H1 (cell line): ENCODE data around the gene CFAP298. TPM values are rescaled to one million over a fixed set of nuclear protein-coding genes. Genes with fewer than 3 reads are reported as not detected.
A peak's percentile ranks its signal among the peaks of the same experiment; 100 is the strongest.

Experiments
- CTCF ChIA-PET: fragments of 300-600 bp; sonication (Branson Sonifier 250); formaldehyde crosslinking; loops from one replicate; lab custom pipeline; 2021; ENCODE audit not compliant: partially characterized antibody; lab: Charles Lee
- POLR2A ChIA-PET: fragments of 300-600 bp; sonication (Branson Sonifier 250); formaldehyde crosslinking; loops from one replicate; lab custom pipeline; 2021; ENCODE audit warnings: inconsistent platforms; ENCODE audit not compliant: partially characterized antibody; lab: Charles Lee
- DNase-seq, 2 experiments: peaks; one replicate each; pipeline versions ENCODE4 v3.0.0 to v3.0.0-alpha.2; 2010 to 2022; ENCODE audit warnings: low spot score in 2 of 2, low read depth in 1 of 2, mixed read lengths in 1 of 2
- FAIRE-seq: peaks from 2 replicates; lab custom pipeline; 2011; peaks lifted over from hg19 to GRCh38; lab: Jason Lieb, UNC
- H2AFZ ChIP-seq: 2 replicates; pipeline ENCODE4 v1.8.1; 2012; ENCODE audit warnings: low read length, inconsistent platforms
- H2AK5ac ChIP-seq: 2 replicates; pipeline ENCODE4 v1.6.1; 2013; ENCODE audit warnings: low read depth, low read length
- H2BK120ac ChIP-seq: replicated peaks from 2 replicates; pipeline ENCODE3; 2013; ENCODE audit warnings: low read depth, low read length, inconsistent platforms
- H2BK12ac ChIP-seq: 2 replicates; pipeline ENCODE4 v1.6.1; 2013; ENCODE audit warnings: low read depth, low read length
- H2BK15ac ChIP-seq: 2 replicates; pipeline ENCODE4 v1.6.1; 2013; ENCODE audit warnings: low read length
- H2BK20ac ChIP-seq: 2 replicates; pipeline ENCODE4 v1.6.1; 2013; ENCODE audit warnings: low read length
- H2BK5ac ChIP-seq: 2 replicates; pipeline ENCODE4 v1.6.1; 2013; ENCODE audit warnings: low read depth, low read length
- H3K14ac ChIP-seq: 2 replicates; pipeline ENCODE4 v1.6.1; 2013; ENCODE audit warnings: inconsistent platforms; ENCODE audit not compliant: insufficient read length
- H3K18ac ChIP-seq: 2 replicates; pipeline ENCODE4 v1.6.1; 2013; ENCODE audit warnings: low read length; ENCODE audit errors: extremely low read depth
- H3K23ac ChIP-seq: 2 replicates; pipeline ENCODE4 v1.6.1; 2013; ENCODE audit warnings: inconsistent platforms; ENCODE audit not compliant: insufficient read length
- H3K23me2 ChIP-seq: 2 replicates; pipeline ENCODE4 v1.6.1; 2013; ENCODE audit warnings: low read depth, low read length
- H3K27ac ChIP-seq: 2 replicates; pipeline ENCODE4 v1.6.1; 2011; ENCODE audit warnings: low read depth, low read length, inconsistent platforms
- H3K27me3 ChIP-seq, 4 experiments: replicated peaks in 1 of 4; 1 replicate in 1 of 4; 2 replicates in 3 of 4; pipeline versions ENCODE4 v1.6.1 to v1.8.1; 2011 to 2013; ENCODE audit warnings: low read length in 3 of 4, mild to moderate bottlenecking in 3 of 4, inconsistent platforms in 2 of 4, mixed read lengths in 2 of 4, moderate library complexity in 1 of 4; ENCODE audit not compliant: control insufficient read depth in 3 of 4, insufficient read depth in 3 of 4; ENCODE audit errors: extremely low read depth in 1 of 4
- H3K36me3 ChIP-seq, 4 experiments: 2 replicates each; pipeline versions ENCODE4 v1.6.1 to v1.8.1; 2011 to 2013; ENCODE audit warnings: mild to moderate bottlenecking in 4 of 4, low read length in 3 of 4, moderate library complexity in 2 of 4, control low read depth in 1 of 4, inconsistent platforms in 1 of 4; ENCODE audit not compliant: insufficient read depth in 4 of 4, control insufficient read depth in 2 of 4
- H3K4ac ChIP-seq: replicated peaks from 2 replicates; pipeline ENCODE3; 2013; ENCODE audit warnings: low read length, low read depth, mixed read lengths, inconsistent platforms; ENCODE audit not compliant: insufficient read length
- H3K4me1 ChIP-seq, 4 experiments: replicated peaks in 1 of 4; 1 replicate in 1 of 4; 2 replicates in 3 of 4; pipeline versions ENCODE4 v1.6.1 to v1.8.1; 2011 to 2013; ENCODE audit warnings: low read length in 3 of 4, inconsistent platforms in 2 of 4, mixed read lengths in 1 of 4; ENCODE audit not compliant: insufficient read depth in 4 of 4, control insufficient read depth in 3 of 4
- H3K4me2 ChIP-seq, 2 experiments: 2 replicates each; pipeline versions ENCODE4 v1.6.1 to v1.8.1; 2011 to 2013; ENCODE audit warnings: low read depth in 2 of 2, low read length in 2 of 2, control low read depth in 1 of 2, inconsistent platforms in 1 of 2, mild to moderate bottlenecking in 1 of 2; ENCODE audit not compliant: insufficient read depth in 1 of 2
- H3K4me3 ChIP-seq, 4 experiments: fragments of 200-600, 300-600 bp in 1 of 4; sonication (generic), shearing (Covaris generic), sonication (Bioruptor Twin) in 1 of 4; 2 replicates each; pipeline versions ENCODE4 v1.5.1 to v1.8.1; 2011 to 2016; ENCODE audit warnings: low read length in 4 of 4, low read depth in 3 of 4, control low read depth in 2 of 4, inconsistent platforms in 2 of 4, mild to moderate bottlenecking in 2 of 4, mixed read lengths in 1 of 4, moderate library complexity in 1 of 4; ENCODE audit not compliant: insufficient read depth in 2 of 4; ENCODE audit errors: extremely low read depth in 1 of 4
- H3K56ac ChIP-seq: replicated peaks from 2 replicates; pipeline ENCODE3; 2013; ENCODE audit warnings: low read depth, mild to moderate bottlenecking, mixed read lengths, low read length, inconsistent platforms; ENCODE audit not compliant: insufficient read length
- H3K79me1 ChIP-seq: 2 replicates; pipeline ENCODE4 v1.6.1; 2013; ENCODE audit warnings: low read depth, low read length, control low read depth
- H3K79me2 ChIP-seq, 2 experiments: 2 replicates each; pipeline versions ENCODE4 v1.6.1 to v1.8.1; 2012 to 2013; ENCODE audit warnings: low read length in 2 of 2, mild to moderate bottlenecking in 2 of 2, inconsistent platforms in 1 of 2; ENCODE audit not compliant: insufficient read depth in 2 of 2, control insufficient read depth in 1 of 2
- H3K9ac ChIP-seq, 4 experiments: replicated peaks in 1 of 4; 1 replicate in 1 of 4; 2 replicates in 3 of 4; pipeline versions ENCODE4 v1.6.1 to v1.8.1; 2011 to 2013; ENCODE audit warnings: low read depth in 3 of 4, low read length in 3 of 4, control low read depth in 2 of 4, mild to moderate bottlenecking in 2 of 4, moderate library complexity in 2 of 4, inconsistent platforms in 1 of 4; ENCODE audit errors: extremely low read depth in 1 of 4
- H3K9me3 ChIP-seq, 2 experiments: 2 replicates each; pipeline versions ENCODE4 v1.6.1 to v1.8.1; 2012 to 2013; ENCODE audit warnings: mild to moderate bottlenecking in 2 of 2, moderate library complexity in 2 of 2, control low read depth in 1 of 2, inconsistent platforms in 1 of 2, low read depth in 1 of 2, low read length in 1 of 2, mixed read lengths in 1 of 2; ENCODE audit not compliant: insufficient read depth in 2 of 2
- H4K20me1 ChIP-seq, 2 experiments: replicated peaks in 1 of 2; 2 replicates each; pipeline versions ENCODE3 to v1.8.1; 2011 to 2013; ENCODE audit warnings: inconsistent platforms in 2 of 2, low read length in 2 of 2, mild to moderate bottlenecking in 1 of 2; ENCODE audit not compliant: insufficient read depth in 2 of 2, control insufficient read depth in 1 of 2
- H4K5ac ChIP-seq: 2 replicates; pipeline ENCODE4 v1.6.1; 2013; ENCODE audit warnings: low read length, low read depth, mixed read lengths, inconsistent platforms; ENCODE audit not compliant: insufficient read length
- H4K8ac ChIP-seq: 2 replicates; pipeline ENCODE4 v1.8.0; 2013; ENCODE audit warnings: mild to moderate bottlenecking, moderate library complexity, low read length, inconsistent platforms; ENCODE audit not compliant: insufficient read depth; ENCODE audit errors: extremely low read depth
- H4K91ac ChIP-seq: replicated peaks from 2 replicates; pipeline ENCODE3; 2013; ENCODE audit warnings: low read length, mixed read lengths, inconsistent platforms; ENCODE audit not compliant: insufficient read length
- ATF2 ChIP-seq: IDR thresholded peaks from 2 replicates; pipeline ENCODE4 v1.6.1; 2012; ENCODE audit warnings: low read length, inconsistent platforms
- EGR1 ChIP-seq: IDR thresholded peaks from 2 replicates; pipeline ENCODE4 v1.6.1; 2011; ENCODE audit warnings: low read depth, low read length, borderline replicate concordance
- KDM1A ChIP-seq: fragments of 200-600, 300-600 bp; sonication (generic); IDR thresholded peaks from 2 replicates; pipeline ENCODE4 v1.7.1; 2016; ENCODE audit warnings: mild to moderate bottlenecking, low read length, borderline replicate concordance
- KDM5A ChIP-seq: fragments of 200-600 bp; IDR thresholded peaks from 2 replicates; pipeline ENCODE4 v1.7.1; 2012; ENCODE audit warnings: mild to moderate bottlenecking, low read length, inconsistent platforms, mixed read lengths
- RFX5 ChIP-seq: IDR thresholded peaks from 2 replicates; pipeline ENCODE4 v1.6.1; 2011; ENCODE audit warnings: low read depth, low read length, improper control_type of control experiment, borderline replicate concordance
- SAP30 ChIP-seq: fragments of 300-600 bp; sonication (generic); IDR thresholded peaks from 2 replicates; pipeline ENCODE4 v1.7.1; 2012; ENCODE audit warnings: low read length, moderate library complexity, mild to moderate bottlenecking, inconsistent platforms; ENCODE audit not compliant: insufficient read depth, insufficient replicate concordance
- SIX5 ChIP-seq: IDR thresholded peaks from 2 replicates; pipeline ENCODE4 v1.6.1; 2011; ENCODE audit warnings: mild to moderate bottlenecking, low read depth, low read length
- TEAD4 ChIP-seq: IDR thresholded peaks from 2 replicates; pipeline ENCODE4 v1.6.1; 2012; ENCODE audit warnings: low read depth, low read length, inconsistent platforms, mixed read lengths
- ZNF274 ChIP-seq: IDR thresholded peaks from 2 replicates; pipeline ENCODE4 v1.7.0; 2012; ENCODE audit warnings: low read length, borderline replicate concordance; ENCODE audit errors: extremely low read depth
- WGBS, 2 experiments: shearing (Covaris generic) in 1 of 2; methylation state at CpG; one replicate each; pipeline versions ENCODE4 v1.1.6 to v1.1.7; 2013 to 2015; ENCODE audit warnings: low lambda C conversion rate in 2 of 2, mixed read lengths in 2 of 2, inconsistent platforms in 1 of 2, low coverage in 1 of 2, missing lambda C conversion rate in 1 of 2; ENCODE audit not compliant: insufficient replicate concordance in 2 of 2, insufficient coverage in 1 of 2, insufficient read length in 1 of 2; ENCODE audit errors: extremely low coverage in 1 of 2, missing lambda C conversion rate in 1 of 2; 5-methylcytosine and 5-hydroxymethylcytosine counted together
- polyA plus RNA-seq, 7 experiments: library from polyadenylated mRNA; depleted of rRNA in 3 of 7; stranded (reverse) in 5 of 7; unstranded in 2 of 7; fragments of >200 nt in 5 of 7; fragments of 200-250 nt in 2 of 7; gene quantifications; 1 replicate in 5 of 7; 2 replicates in 1 of 7; 4 replicates in 1 of 7; pipeline versions ENCODE4 v1.2.1 to v1.2.3, GENCODE V29; 2011 to 2013; ENCODE audit warnings: missing spikeins in 2 of 7, mixed read lengths in 2 of 7
- total RNA-seq: library from RNA; stranded (reverse); fragmentation: NEBNext Ultra II Directional; extraction: Animal tissue kit (Norgen Biotek cat#: 25700); gene quantifications from 2 replicates; pipeline ENCODE4 v1.2.1, GENCODE V29; 2021
- TF ChIP-seq, protein P1 (sequence below): IDR thresholded peaks from 2 replicates; pipeline ENCODE4 v1.6.1; 2011; ENCODE audit warnings: low read depth, mild to moderate bottlenecking, low read length; ENCODE audit not compliant: insufficient read depth

CFAP298 gene
- total and polyA plus RNA-seq, 2 of the 8 experiments (the other 6 are each of a cell fraction or from before 2014, with no cell fraction given): 43.0 to 68.1 TPM

DNA sequence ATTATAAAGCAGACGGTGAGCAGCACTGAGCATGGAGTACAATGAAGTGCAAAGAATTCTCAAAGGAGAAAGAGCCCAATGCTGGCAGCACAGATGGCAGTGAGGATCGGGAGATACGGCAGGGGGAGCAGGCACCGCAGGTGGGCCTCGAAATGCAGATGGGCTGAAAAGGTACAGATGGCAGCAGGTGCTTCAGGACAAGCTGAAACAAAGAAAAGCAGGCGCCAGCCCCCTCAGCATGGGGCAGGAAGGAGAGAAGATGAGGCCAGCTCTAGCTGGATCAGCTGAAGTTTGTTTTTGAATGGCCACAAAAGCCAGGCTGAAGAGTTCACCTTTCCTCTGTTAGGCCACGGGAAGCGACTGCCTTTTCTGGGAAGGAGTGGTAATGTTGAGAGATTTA, 7.7 kb downstream of the CFAP298 start:
- Histone ChIP-seq H3K18ac (peak overlapping the region; percentile 91; the same call in 1 of the 2 replicates), H4K91ac (peak overlapping the region; percentile 63), H3K9ac (peak overlapping the region in 3 of 4 experiments; percentile 6 to 53 (median 28); a peak in 4 of 7 replicates), H3K4me2 (peak overlapping the region; percentile 53 to 73), H3K4me1 (peaks cover 27 to 46% (median 32%) of the 10 kb centered on the region in 4 experiments), H3K23ac (no peak overlapping the region), H2AFZ (no peak overlapping the region), H3K56ac (no peak overlapping the region), H2BK20ac (no peak overlapping the region; the same call in 1 of the 2 replicates), H2BK120ac (peak overlapping the region; percentile 45), H2AK5ac (0 out of 2 replicates have a peak overlapping the region, but pooled peaks have one; percentile 89), H3K14ac (no peak overlapping the region), H2BK15ac (no peak overlapping the region; the same call in 1 of the 2 replicates), H3K79me2 (peaks cover 0 to 7% of the 10 kb centered on the region in 2 experiments; a peak in 2 of 4 replicates), H3K4me3 (peak overlapping the region in 2 of 4 experiments; percentile 10 to 42; a peak in 2 of 8 replicates), H3K9me3 (no peaks in the 10 kb centered on the region), H4K20me1 (peaks cover 0 to 5% of the 10 kb centered on the region in 2 experiments), H3K27ac (peak overlapping the region; percentile 78), H3K27me3 (no peaks in the 10 kb centered on the region), H4K5ac (peak overlapping the region; percentile 27), H2BK5ac (peak overlapping the region; percentile 76), H2BK12ac (peak overlapping the region; percentile 51), H3K36me3 (peaks cover 7 to 76% (median 24%) of the 10 kb centered on the region in 4 experiments), H3K4ac (no peak overlapping the region), H3K23me2 (0 out of 2 replicates have a peak, but pooled peaks cover 3% of the 10 kb centered on the region), H4K8ac (no peak overlapping the region), H3K79me1 (no peaks in the 10 kb centered on the region; the same call in 1 of the 2 replicates)
- DNase-seq (peak; percentile 73 to 78), FAIRE-seq (peak; percentile 70)
- POLR2A ChIA-PET: interaction anchor here (0.7 to 1.6 kb wide), 5 partner anchors 8 to 298 kb away, joined by 3 to 5 read pairs (median 3); partner anchors contain the start of gene CFAP298
- 7% methylated on average over 8 of the region's 8 CpGs; no CpG with 5 or more reads in 1 of the 2 experiments for WGBS, 2 experiments
- CTCF ChIA-PET: interaction anchor here (0.8 to 5.2 kb wide), 7 partner anchors 24 to 240 kb away, joined by 3 to 23 read pairs (median 3); no protein-coding TSS in a partner anchor
- TF ChIP-seq KDM5A: no peak
- 0 out of 2 replicates have a peak, but pooled peaks have one; percentile 20 for TF ChIP-seq EGR1
- peak; percentile 45; the same call in 1 of the 2 replicates for TF ChIP-seq TEAD4
- TF ChIP-seq KDM1A: no peak
- no peak for TF ChIP-seq SIX5
- no peak for TF ChIP-seq ZNF274
- no peak for TF ChIP-seq SAP30
- TF ChIP-seq RFX5: no peak
- TF ChIP-seq, protein P1, sequence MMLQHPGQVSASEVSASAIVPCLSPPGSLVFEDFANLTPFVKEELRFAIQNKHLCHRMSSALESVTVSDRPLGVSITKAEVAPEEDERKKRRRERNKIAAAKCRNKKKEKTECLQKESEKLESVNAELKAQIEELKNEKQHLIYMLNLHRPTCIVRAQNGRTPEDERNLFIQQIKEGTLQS: no peak
- TF ChIP-seq ATF2: no peak
